HepG2 (cell line): ENCODE measurements around the gene RAET1E.

Experiments
- ARNT ChIP-seq: fragments of 450-650 bp; IDR thresholded peaks from 2 replicates; pipeline ENCODE4 v1.6.1; 2017
- CSRNP2 ChIP-seq: sonication (generic); formaldehyde crosslinking; conservative IDR thresholded peaks from 2 replicates; pipeline ENCODE4 v1.8.0; 2022; ENCODE audit warnings: low read depth, missing genetic modification reagents
- HDAC1 ChIP-seq: sonication (generic); formaldehyde crosslinking; IDR thresholded peaks from 2 replicates; pipeline ENCODE4 v1.5.1; 2020; ENCODE audit warnings: mild to moderate bottlenecking, missing genetic modification reagents
- HNF4A ChIP-seq: sonication (generic); formaldehyde crosslinking; IDR thresholded peaks from 2 replicates; pipeline ENCODE4 v1.4.0; 2020; ENCODE audit warnings: missing genetic modification reagents
- JUNB ChIP-seq: sonication (generic); formaldehyde crosslinking; IDR thresholded peaks from 2 replicates; pipeline ENCODE4 v1.8.0; 2022; ENCODE audit warnings: missing genetic modification reagents, mild to moderate bottlenecking, borderline replicate concordance
- JUND ChIP-seq: sonication (generic); formaldehyde crosslinking; IDR thresholded peaks from 2 replicates; pipeline ENCODE4 v1.8.0; 2022; ENCODE audit warnings: mild to moderate bottlenecking, missing genetic modification reagents
- MAZ ChIP-seq, 2 experiments: sonication (generic) in 1 of 2; formaldehyde crosslinking in 1 of 2; IDR thresholded peaks; 2 replicates each; pipeline versions ENCODE4 v1.5.0 to v1.6.1; 2012 to 2020; ENCODE audit warnings: low read depth in 2 of 2, mild to moderate bottlenecking in 2 of 2, borderline replicate concordance in 1 of 2, improper control_type of control experiment in 1 of 2, low read length in 1 of 2, missing genetic modification reagents in 1 of 2, moderate library complexity in 1 of 2
- NCOA1 ChIP-seq: sonication (generic); formaldehyde crosslinking; IDR thresholded peaks from 2 replicates; pipeline ENCODE4 v1.9.0; 2021; ENCODE audit warnings: missing genetic modification reagents
- POLR2AphosphoS5 ChIP-seq: IDR thresholded peaks from 2 replicates; pipeline ENCODE4 v1.6.1; 2012; ENCODE audit warnings: low read depth, low read length
- RAD21 ChIP-seq: fragments of 450-650 bp; formaldehyde crosslinking; IDR thresholded peaks from 2 replicates; pipeline ENCODE4 v1.5.0; 2020; ENCODE audit warnings: mild to moderate bottlenecking
- RELA ChIP-seq: sonication (generic); formaldehyde crosslinking; IDR thresholded peaks from 2 replicates; pipeline ENCODE4 v1.4.0; 2020; ENCODE audit warnings: missing genetic modification reagents
- TBL1XR1 ChIP-seq: fragments of 150-350 bp; IDR thresholded peaks from 2 replicates; pipeline ENCODE4 v1.6.1; 2014; ENCODE audit warnings: borderline replicate concordance, low read length; ENCODE audit not compliant: partially characterized antibody
- TEAD3 ChIP-seq: optimal IDR thresholded peaks from 2 replicates; pipeline ENCODE3; 2016; ENCODE audit warnings: borderline replicate concordance
- TF ChIP-seq, protein P1 (sequence below): sonication (generic); formaldehyde crosslinking; IDR thresholded peaks from 2 replicates; pipeline ENCODE4 v1.5.0; 2020; ENCODE audit warnings: mild to moderate bottlenecking, missing genetic modification reagents, moderate library complexity

GRCh38 chr6:149940672-149940982 is 42.7 kb upstream of the RAET1E start:
- no peak for TF ChIP-seq NCOA1
- TF ChIP-seq JUNB: no peak
- TF ChIP-seq ARNT: no peak
- no peak for TF ChIP-seq CSRNP2
- no peak for TF ChIP-seq HDAC1
- TF ChIP-seq HNF4A: no peak
- no peak for TF ChIP-seq RAD21 (CRISPR knock-in tag)
- no peak for TF ChIP-seq POLR2AphosphoS5
- TF ChIP-seq MAZ (IDR thresholded peaks at IDR 0.05; ENCODE audit: borderline replicate concordance, low read depth, low read length): no peak
- TF ChIP-seq MAZ (CRISPR knock-in tag; IDR thresholded peaks at IDR 0.05; ENCODE audit: low read depth): no peak
- TF ChIP-seq JUND: no peak
- TF ChIP-seq RELA (CRISPR knock-in tag): no peak
- TF ChIP-seq, protein P1, sequence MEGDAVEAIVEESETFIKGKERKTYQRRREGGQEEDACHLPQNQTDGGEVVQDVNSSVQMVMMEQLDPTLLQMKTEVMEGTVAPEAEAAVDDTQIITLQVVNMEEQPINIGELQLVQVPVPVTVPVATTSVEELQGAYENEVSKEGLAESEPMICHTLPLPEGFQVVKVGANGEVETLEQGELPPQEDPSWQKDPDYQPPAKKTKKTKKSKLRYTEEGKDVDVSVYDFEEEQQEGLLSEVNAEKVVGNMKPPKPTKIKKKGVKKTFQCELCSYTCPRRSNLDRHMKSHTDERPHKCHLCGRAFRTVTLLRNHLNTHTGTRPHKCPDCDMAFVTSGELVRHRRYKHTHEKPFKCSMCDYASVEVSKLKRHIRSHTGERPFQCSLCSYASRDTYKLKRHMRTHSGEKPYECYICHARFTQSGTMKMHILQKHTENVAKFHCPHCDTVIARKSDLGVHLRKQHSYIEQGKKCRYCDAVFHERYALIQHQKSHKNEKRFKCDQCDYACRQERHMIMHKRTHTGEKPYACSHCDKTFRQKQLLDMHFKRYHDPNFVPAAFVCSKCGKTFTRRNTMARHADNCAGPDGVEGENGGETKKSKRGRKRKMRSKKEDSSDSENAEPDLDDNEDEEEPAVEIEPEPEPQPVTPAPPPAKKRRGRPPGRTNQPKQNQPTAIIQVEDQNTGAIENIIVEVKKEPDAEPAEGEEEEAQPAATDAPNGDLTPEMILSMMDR (CRISPR knock-in tag): no peak
- TF ChIP-seq TEAD3: no peak
- TF ChIP-seq TBL1XR1: no peak
